MM.1S (cell line): ENCODE results near the gene NSMF.

ENCODE experiments used
- EZH2 ChIP-seq: fragments of 300-600 bp; sonication (generic); optimal IDR thresholded peaks from 2 replicates; pipeline ENCODE3; 2017; ENCODE audit warnings: low read depth, mild to moderate bottlenecking, antibody characterized with exemption, low read length, mixed read lengths
- EZH2phosphoT487 ChIP-seq: fragments of 300-600 bp; sonication (generic); IDR thresholded peaks from 2 replicates; pipeline ENCODE4 v1.6.1; 2018; ENCODE audit warnings: antibody characterized with exemption, low read length
- TF ChIP-seq, protein P1 (sequence below): fragments of 300-600 bp; sonication (generic); IDR thresholded peaks from 2 replicates; pipeline ENCODE4 v1.5.1; 2016; ENCODE audit warnings: antibody characterized with exemption, low read length, mixed read lengths

DNA sequence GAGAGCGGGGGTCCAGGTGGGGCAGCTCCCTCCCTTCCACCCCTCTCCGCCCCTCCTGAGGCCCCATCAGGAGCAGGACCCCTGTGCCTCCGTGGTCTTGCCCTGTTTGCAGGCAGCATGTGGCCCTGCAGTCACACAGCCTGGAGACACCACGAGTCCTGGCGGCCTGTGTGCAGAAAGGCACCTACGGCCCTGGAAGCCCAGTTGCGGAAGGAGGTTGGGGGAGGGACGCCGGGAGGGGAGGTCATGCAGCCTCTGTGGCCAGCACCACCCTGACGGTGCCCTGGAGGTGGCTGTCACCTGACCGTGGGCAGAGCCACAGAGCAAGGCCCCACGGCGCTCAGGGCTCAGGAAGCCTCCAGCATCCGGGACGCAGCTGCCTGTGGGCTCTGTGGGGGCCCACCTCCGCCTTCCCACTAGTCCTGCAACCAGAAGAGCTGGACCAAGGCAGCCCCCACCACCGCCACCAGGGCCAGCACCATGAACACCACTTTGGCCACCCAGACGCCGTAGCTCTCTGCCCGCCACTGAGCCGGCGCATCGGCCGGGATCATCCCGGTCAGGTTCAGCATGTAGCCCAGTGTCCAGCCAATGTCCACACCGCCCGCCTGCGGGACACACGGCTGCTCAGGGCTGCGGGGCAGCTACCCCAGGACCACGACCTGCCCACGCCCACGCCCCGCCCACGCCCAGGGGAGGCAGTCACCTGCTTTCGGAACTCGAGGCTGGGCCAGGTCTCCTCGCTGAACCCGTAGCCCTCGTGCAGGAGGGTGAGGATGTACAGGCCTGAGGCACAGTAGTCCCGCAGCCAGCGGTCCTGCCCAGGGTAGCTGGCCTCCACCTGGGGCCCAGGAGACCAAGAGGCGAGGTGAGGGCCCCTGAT is 24.4 kb downstream of the NSMF start:
- TF ChIP-seq, protein P1, sequence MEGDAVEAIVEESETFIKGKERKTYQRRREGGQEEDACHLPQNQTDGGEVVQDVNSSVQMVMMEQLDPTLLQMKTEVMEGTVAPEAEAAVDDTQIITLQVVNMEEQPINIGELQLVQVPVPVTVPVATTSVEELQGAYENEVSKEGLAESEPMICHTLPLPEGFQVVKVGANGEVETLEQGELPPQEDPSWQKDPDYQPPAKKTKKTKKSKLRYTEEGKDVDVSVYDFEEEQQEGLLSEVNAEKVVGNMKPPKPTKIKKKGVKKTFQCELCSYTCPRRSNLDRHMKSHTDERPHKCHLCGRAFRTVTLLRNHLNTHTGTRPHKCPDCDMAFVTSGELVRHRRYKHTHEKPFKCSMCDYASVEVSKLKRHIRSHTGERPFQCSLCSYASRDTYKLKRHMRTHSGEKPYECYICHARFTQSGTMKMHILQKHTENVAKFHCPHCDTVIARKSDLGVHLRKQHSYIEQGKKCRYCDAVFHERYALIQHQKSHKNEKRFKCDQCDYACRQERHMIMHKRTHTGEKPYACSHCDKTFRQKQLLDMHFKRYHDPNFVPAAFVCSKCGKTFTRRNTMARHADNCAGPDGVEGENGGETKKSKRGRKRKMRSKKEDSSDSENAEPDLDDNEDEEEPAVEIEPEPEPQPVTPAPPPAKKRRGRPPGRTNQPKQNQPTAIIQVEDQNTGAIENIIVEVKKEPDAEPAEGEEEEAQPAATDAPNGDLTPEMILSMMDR: no peak
- TF ChIP-seq EZH2phosphoT487 (no peak), EZH2 (no peak)
